Activated naive CD4-positive, alpha-beta T cell (primary cell): ENCODE results near the gene SHROOM1.

Source experiments
- DNase-seq, 4 experiments: peaks; one replicate each; lab custom pipeline; 2025; lab: John Stamatoyannopoulos, UW

SHROOM1 gene

DNA sequence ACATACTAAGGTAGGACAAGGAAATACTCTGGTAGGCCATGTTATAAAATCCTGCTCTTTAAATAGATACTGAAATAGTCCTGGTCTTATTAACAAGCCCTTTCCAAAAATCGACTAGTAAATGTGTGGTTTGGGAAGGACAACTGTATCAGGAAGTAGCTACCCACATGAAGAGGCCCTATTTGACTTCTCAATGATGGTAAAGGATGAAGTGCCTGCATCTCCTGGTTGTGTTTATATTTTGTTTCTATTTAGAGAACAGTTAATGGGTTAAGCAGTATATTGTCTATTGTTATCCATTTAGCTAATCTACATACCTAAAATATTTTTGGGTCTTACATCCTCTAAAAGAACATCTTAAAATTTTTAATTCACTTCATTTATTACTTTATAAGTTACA, 23.3 kb upstream of the SHROOM1 start:
- DNase-seq: no peak

DNA sequence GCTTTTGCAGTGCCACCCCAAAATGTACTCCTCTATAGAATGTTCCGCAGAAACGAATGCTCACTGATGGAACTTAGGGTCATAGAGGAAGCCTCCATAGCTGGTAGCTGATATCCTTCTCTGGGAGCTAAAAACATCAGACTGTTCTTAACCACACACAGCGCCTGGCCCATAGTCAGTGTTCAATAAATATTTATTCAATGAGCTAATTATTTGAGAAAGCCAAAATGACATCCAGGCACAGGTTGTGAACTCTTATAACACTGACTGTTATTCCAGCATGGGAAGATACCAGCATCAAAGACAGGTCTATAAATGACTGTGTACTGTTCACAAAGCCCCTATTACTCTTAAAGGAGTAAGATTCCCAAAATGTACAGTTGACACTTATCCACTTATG, 22.9 kb upstream of the SHROOM1 start:
- DNase-seq: no peak

DNA sequence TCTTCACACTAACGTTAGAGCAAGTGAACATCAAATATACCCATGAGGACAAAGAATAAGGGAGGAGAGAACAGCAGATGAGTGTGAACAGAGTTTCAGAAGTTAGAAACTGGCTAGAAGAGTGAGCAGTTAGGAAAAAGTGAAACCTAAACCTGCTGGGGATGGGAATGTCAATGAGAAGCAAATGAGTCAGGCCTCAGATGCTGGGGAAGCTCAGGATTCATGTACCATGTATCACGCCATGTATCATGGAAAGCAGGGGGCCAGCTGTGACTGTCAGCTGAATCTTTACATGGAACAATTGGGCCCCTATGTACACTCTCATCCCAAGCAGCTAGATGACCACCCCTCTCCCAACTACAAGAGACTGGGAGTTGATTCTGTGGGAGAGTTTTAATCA, 19.6 kb upstream of the SHROOM1 start:
- no peak for DNase-seq

DNA sequence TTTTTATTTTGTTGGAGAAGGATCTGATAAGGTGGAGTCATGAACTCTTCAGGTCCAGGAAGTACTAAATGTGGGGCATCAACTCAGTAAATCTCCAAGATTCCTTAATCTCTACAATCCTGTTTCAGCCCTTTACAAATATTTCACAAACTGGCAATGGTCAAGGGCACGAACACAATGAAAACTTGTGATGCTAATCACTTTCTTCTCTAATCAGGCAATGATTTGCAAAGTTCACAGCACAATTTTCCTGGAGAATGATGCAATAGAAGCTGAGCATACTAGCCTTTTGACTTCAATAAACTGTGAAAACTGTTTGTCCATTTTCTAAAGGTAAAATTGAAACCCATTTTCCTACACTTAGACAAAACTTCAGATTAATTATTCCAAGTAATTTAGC, 18.9 kb upstream of the SHROOM1 start:
- no peak for DNase-seq

DNA sequence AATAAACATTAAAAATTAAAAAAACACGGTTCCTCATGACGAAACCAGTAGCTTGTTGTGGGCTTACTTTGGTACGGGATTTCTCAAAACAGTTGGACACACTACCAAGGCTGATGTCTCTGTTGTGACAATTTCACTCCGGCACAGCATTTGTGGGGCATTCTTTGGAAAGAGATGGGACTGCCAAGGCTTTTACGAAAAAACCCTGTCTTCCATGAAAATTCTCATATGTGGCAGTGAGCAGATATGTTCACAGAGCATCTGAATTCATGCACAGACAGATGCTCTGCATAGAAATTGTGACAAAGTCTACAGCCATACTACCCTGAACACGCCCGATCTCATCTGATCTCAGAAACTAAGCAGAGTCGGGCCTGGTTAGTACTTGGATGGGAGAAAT, 17.8 kb upstream of the SHROOM1 start:
- DNase-seq: no peak

DNA sequence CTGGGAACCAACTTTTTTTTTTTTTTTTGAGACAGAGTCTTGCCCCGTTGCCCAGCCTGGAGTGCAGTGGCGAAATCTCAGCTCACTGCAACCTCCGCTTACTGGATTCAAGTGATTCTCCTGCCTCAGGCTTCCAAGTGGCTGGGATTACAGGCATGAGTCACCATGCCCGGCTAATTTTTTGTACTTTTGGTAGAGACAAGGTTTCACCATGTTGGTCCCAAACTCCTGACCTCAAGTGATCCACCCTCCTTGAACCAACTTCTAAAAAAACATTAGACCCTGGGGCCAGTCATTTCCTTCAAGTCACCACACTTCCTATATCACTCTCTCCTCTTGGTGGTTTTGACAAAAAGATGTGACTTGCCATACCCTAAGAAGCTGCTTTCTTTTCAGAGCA, 10.9 kb upstream of the SHROOM1 start:
- no peak for DNase-seq

DNA sequence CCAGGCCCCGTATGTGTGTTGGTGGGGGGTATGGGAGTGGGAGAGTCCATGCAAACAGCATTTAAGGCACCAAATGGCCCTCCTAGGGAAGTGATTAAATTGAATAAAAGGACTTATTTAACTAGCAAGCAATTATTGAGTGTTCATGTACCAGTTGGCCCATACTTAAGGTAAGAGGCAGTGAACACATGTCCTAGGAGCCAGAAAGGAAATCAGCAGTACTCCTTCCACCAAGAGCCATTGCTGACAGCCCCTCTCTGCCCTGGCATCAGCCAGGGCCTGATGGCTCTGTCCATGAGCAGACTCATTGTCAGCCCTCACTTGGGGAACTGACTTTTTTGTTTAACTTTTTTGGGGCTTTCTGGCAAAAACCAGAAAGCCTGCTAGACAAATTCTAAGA, 10.4 kb upstream of the SHROOM1 start:
- DNase-seq: no peak

DNA sequence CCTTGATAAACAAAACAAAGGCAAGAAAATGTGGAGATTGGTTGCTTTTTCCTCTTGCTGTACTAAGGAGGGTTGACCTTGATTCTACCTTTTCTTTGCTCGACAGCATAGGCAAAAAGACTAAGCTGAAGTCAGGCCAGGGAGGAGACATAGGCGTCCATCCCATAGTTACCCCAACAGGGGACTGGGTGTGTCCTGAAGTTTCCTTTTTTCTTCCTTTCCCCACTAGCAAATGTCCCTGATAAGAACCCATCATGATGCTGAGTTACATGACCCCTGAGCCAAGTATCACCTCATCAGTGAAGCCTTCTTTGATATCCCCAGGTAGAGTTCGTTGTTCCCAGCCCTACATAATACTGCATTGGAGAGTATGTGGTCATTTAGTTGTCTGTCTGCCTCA, 9.9 kb upstream of the SHROOM1 start:
- no peak for DNase-seq

DNA sequence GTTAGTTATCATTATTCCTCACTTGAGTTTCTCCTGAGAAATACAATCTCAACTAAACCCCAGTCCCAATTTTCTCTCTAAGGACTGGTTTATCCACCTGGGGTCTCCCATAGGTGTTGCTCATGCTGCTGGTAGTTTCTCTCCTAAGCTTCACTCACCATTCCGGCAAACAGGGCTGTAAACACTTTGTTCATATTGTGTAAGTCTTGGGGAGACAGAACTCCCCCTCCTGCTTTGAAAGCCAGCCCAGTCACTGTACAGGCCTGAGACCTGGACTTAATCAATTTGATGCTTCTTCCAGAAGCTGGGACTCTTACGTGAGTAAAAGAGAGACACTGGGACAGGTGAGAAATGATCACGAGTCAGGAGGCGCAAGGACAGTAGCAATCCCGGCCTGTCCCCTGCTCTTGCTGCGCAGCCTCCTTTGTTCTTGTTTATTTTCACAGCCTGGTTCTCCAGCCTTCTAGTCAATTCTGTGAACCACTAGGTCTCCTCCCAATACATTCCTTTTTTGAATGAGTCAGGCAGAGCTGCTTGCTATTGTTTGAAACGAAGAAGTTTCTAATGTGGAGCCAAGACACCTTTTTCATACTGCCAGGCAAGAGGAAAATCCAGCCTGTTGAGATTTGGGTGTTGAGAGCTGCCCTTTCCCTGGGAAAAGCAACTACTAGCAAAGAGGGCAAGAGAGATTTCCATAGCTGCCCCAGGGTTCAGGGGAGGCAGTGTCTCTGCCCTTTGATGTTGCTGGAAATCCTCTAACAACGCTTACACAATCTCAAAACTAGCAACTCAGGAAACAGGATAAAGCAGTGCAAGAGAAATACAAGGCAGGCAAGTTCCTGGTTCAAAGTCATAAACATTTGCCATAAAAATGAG, 9.2 kb upstream of the SHROOM1 start:
- no peak for DNase-seq

DNA sequence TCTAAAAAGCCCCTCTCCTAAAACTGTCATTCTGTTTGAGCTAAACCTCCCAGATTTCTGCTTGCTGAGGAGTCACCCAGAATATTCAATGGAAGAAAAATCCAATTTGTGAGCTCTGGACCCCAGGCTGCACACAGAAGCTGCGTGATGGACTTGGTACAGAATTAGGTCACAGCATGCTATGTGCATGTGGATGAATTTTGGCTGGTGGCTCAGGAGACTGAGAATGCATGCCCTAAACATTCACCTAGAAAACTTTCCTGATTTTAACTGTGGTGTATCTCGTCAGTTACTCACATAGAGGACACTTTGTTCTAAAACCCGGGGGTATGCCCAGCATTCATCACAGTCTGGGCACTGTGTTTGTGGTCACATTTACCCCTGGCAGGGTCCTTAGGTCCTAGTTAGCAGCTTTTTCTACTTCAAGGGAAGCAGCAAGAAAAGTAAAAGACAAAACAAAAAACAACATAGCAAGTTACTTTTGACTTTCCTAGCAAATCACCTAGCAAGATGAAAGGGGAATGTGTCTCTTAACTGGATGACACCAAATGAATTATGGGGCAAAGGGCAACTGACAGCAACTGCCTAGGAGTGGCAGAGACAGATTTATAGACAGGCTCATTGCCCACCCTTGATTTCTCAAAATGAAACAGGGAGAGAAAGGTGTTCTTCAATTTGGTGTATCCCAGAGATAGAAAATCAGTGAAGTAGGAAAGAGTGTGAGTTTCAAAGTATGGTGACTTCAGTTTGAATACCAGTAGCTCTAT, 8.3 kb upstream of the SHROOM1 start:
- no peak for DNase-seq

DNA sequence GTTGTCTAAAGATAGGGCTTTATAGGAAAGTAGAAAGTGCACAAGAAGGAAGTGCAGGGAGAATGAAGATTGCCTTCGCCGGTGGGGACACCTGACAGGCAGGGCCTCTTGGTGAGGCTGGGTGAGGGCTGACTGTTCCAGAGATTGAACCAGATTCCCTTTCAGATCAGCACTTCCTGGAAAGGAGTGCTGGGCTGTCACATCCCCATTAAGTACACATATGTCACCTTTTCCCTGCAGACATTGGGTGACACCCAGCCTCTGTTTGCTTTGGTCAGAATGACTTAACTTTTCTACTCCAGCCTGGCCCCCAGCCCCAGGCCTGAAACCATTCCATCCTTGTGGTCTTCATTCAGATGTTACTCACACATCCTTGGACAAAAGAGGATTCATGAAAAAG, 7.4 kb upstream of the SHROOM1 start:
- DNase-seq: no peak

DNA sequence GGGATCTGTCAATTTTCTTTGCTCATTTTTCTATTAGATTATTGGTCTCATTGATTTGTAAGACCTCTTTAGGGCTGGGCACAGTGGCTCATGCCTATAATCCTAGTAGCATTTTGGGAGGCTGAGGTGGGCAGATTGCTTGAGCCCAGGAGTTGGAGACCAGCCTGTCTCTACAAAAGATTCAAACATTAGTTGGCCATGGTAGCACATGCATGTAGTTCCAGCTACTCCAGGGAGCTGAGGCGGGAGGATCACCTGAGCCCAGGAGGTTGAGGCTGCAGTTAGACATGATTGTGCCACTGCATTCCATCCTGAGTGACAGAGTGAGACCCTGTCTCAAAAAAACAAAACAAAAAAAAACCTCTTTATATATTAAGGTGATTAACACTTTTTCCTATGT, 6.4 kb upstream of the SHROOM1 start:
- DNase-seq: no peak

DNA sequence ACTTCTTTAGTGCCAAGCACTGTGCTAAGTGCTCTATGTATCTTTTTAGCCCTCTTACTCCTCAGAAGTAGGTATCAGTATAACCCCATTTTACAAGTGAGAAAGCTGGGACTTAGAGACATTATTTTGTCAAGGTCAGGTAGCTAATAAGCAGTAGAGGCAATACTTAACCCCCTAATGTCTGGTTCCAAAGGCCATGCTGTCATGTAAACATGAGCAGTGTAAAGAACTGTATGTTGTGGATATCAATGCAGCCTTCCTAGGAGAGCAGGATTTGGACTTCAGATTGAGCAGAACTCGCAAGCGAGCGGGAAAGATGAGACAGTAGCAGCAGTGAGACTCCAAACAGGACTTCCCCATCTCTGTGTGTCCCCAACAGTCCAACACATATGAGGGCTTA, 3.6 kb upstream of the SHROOM1 start:
- DNase-seq: no peak

DNA sequence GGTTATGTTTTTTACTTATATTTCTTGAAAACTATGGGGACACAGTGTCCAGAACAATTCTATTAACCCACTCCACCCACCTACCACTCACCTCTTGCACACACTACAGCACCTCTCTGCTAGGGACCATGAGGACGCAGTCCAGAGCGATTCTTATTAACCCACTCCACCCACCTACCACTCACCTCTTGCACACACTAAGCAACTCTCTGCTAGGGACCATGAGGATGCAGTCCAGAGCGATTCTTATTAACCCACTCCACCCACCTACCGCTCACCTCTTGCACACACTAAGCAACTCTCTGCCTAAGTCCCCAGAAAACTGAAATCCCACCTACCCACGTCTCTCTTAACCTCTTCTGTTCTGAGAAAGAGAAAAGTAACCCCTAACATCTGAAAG, 2.2 kb upstream of the SHROOM1 start:
- DNase-seq: no peak

DNA sequence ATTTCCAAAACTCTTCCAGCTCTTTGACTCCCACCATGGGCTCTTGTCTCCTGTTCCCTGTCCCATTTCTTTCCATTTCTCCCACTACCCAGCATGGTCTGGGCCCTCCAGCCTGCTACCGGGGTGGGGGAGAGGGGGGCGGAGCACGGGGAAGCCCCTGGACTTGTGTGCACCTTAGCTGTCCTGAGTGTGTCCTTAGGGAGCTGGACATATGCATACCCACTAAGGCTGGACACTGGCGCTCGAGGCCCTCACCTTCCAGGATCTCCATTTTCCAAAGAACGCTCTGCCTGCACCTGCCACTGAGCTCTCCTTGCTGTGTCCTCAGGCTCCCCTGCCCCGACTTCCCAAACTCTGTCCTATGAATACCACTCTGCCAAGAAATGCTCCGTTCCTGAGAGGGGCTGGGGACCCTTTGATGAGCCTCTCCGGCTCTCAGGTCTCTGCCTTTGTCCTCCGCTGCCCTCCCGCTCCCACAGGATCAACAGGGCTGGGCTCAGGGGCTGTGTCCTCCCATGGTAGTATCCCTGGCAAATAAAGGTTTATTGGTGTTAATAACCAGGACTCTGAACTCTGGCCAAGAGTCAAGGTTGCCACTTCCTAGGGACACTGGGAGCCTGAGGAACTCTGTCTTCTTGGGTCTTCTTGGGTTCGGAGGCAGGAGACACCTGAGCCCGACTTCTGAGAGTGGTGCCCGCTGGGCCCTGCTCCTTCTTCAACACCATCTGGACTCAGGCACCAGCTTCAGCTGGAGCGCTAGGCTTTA, 831 bp upstream of the SHROOM1 start:
- no peak for DNase-seq

DNA sequence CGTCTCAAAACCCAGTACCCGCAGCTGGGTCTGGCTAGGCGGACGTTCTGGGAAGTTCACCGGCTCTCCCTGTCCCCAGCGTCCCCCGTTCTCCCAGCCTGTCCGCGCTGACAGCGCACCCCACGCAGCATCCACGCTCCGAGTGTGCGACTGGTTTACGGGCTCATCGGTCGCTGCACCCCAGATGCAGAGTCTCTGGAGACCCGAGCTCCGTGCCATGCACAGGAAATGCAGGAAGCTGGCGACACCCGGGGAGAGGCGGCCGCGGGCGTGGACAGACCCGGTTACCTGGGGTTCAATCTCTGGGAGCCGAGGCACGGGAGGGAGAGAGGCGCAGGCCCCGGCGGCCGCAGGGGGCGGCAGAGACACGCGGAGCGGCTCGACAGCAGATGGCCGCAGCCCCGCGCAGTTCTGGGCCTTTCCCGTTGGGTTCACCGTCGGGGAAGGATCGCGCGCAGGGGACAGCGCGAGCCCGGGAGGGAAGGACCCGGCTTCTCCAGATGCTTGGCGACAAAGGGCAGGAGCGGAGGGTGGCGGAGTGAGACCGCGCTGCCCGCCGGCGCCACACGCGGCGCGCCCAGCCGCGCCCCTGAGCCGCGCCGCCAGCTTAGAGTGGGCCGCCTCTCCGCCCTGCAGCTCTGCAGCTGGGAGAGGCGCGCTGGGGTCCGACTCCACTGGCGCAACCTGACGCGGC, 558 bp downstream of the SHROOM1 start:
- peak; percentile 24 to 61 (median 32) for DNase-seq

DNA sequence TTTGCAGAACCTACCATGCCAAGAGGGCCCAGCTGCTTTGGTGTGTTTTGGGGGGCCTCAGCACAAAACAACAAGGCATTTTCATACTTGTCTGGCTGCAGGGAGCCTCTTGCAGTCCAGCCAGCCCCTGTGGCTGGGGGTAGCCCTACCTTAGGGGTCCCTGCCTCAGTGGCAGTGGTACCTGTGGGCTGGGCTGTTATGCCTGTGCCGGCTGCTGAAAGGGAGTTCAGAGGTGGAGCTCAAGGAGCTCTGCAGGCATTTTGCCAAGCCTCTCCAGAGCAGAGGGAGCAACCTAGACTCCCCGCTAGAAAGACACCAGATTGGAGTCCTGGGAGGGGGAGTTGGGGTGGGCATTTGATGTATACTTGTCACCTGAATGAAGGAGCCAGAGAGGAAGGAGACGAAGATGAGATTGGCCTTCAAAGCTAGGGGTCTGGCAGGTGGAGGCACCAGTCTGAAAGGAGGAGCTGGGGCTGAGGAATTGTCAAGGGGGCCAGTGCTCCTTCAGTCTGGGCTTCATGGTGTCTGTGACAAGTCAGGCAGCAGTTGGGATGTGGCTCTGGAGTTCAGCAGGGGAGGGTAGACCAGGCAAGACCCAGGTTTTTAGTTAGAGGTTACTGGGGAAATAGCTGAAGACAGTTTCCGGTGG, 1.5 kb downstream of the SHROOM1 start:
- no peak for DNase-seq

DNA sequence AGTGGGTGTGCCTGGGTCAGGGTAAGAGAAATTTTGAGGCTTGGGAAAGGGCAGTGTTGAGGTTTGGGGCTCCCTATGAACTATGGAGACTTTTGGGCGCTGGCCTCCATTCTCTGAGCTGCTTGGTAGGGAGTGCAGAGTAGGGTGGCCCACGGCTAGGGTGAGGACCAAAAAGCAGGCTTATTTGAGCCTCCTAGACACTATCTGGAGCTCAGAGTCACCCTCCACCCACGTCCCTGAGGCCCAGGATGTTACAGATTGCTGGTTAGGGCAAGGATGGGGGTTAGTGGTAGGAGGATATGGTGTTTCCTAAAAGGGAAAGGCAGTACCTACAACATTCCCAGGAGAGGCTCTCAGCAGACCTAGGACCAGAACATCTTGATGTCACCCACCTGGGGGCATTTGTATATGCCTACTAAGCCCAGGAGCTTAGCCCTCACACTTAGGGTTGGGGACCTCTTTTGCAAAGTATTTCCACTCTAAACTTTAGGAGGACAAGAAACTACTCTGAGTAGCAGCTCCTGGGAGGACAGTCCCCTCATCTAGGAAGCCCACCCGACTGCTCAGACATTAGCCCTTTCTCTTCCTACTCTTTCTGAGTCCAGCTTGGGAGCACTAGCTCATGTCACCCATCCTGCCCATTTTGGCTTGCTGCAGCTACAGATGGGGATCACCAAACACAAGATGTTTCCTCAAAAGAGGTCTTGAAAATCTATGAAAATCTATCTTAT, 2.3 kb downstream of the SHROOM1 start:
- no peak for DNase-seq

DNA sequence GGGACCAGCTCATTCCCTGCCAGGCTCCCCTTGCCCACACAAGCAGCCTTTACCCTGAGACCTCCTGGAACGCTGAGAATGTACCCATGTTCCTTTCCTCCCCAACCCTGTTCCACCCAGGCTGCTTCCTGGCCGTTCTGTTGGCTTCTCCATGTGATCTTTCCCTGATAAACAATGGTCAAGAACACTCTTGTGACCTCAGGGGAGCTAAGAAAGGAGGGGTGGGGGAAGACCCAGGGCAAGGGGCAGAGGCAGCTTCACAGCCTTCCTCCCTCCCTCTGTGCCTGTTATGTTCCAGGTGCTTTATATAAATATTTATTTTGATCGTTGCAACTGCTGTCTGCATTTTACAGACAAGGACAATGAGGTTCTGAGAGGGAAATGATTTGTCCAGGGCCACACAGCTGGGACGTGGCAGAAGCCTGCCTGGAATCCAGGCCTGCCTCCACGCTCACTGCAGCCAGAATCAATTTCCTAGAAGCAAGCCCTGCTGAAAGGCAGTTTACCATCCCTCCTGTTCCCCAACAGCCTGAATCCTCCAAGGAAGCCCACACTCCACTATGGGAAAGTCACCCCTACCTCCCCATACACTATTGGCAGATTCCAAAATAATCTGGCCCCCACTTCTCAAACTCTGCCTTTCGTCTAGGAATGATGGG, 3.9 kb downstream of the SHROOM1 start:
- no peak for DNase-seq

DNA sequence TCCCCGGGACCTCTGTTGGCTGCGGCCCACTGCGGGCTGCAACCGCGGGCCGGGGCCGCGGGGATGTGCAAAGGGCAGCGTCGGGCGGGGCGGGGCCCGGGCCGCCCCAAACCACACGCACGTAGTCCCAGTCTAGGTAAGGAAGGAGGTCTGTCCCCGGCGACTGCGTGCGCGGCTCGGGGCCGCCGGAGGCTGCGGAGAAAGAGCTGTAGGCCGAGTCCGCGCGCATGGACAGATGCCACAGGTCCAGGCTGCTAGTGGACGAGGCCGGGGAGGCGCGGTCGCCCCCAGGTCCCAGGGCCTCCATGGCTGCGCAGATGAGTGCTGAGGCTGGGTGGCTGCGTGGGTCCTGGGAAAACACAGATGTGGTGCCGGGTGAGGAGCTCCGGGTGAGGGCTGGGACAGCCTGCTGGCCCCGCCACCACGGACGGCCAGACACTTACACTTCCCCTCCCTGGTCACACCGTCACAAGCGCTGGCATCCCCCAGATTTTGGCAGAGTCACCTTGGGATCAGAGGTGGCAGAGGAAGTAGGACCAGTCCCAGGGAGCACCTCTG, 4.5 kb downstream of the SHROOM1 start:
- no peak for DNase-seq
